ENCODE data around the gene RAPGEF1.

The RAPGEF1 gene

DNA sequence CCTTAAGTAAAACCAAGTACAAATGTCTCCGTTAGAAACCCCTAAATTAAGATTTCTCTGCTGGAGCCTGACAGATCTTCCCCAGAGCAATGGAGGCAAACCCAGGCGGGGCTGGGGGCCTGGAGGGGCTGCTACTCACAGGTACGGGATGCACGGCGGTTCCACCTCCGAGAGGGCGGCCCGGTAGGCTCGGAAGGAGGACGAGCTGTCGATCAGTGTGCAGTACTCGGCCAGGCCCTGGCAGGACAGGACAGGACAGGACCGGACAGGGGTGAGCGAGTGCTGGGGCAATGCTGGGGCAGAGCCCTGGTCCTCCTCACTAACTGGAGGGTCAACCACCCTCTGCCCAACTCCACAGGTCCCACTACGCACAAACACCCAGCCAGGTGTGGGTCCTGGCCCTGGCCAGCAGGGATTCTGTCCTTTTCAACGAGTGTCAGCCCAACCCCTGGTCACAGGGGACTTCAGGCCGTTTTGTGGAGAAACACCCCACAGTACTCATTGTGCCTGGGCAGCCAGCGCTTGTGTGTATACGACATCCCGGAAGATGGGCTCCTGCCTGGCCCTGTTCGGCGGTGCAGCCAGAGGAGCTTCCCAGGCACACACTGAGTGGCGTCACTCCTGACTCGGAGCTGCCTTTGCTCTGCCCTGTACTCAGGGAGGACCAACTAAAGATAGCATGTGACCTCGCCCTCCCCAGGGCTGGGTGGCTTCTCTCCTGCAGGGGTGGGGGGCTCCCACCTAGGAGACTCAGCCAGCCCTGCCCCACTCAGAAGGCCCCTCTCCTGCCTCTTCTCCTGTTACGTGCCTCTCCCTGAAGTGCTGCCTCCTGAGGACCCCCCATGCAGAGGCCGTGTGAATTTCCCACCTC, 157.2 kb downstream of the RAPGEF1 start:
- no peak for DNase-seq

DNA sequence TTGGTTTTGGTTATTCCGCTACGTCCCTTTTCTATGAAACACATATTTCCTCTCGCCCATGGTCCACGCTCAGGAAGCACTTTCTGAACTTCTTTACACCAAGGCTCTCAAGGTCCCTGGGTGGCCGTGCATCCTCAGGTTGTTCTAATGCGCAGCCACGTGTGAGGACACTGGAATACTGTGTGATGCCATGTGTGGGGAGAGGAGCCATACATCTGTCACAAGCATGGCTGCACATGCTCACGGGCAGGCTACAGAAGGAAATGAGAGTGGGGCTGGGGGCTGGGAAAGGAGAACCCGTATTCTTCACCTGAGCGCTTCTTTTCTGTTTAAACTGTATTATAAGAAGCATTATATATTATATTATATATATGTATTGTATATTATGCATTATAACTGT, 157.8 kb downstream of the RAPGEF1 start:
- no peak for DNase-seq

DNA sequence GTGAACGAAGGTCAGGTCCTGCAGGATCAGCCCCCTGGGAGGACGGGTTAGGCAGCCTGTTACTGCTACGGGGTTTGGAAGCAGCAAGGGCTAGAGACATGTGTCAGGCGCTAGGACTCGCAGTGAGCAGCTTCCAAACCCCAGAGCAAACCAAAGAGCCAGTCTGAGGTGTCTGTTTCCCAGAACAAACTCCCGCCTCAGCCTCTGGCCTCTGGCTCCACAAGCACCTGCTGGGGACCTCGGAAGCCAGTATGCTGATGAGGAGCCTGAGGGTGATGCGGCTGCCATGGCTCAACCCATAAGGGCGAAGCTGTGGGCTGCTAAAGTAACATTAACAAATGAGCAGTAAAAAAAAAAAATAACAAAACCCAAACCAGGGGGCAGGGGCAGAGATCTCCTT, 159.5 kb downstream of the RAPGEF1 start:
- DNase-seq = no peak

DNA sequence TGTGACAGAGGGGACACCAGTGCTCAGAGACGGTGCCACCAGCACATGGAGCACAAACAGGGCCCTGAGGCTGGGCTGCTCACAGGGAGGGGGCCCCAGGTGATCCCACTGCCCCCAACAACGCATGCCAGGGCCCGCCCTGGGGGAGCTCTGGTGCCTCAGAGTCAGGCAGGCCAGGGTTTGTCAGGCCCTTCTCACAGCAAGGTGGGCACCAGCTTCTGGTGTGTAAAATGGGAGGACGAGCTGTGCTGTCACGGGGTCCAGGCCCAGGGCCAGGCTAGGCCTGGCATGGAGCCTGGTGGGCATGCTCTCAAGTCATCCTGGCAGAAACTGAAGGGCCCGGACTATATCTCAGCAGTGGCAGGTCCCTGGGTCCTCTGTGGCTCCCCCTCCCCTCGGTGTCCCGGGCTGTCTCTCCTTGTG, 160.1 kb downstream of the RAPGEF1 start:
- DNase-seq = no peak

DNA sequence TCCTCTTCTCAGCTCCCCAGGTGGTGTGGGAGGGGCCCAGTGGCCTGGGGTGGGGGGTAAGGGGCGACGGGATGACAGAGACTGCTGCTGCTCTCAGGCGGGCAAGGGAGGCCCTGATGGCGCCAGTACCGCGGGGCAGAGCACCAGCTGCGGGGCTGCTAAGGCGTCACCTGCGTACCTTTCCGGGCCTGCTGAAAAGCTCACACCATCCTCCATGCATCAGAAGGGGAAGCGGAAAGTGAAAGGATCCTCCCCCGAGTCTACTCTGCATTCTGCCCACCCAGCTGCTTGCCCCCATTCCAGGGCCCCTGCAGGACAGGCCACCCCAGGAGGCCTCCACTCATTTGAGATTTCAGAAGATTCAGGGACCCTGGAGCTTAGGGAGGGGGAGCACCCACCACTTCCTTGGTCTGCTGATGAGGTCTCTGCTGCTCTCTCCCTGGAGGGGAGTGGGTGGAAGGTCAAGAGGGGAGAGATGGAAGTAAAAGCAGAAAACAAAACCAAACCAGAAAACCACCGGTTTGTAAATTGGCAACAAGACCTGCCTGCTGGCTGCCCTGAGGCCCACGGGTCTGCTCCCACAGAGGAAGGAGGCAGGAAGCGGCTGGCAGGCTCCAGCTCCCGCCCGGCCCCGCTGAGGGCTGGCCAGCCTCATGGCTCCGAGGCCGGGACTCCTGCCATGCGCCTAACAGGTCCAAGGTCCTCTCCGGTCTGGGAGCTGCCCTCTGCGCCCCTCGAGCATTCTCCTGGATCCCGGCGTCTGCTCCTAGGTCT, 161.0 kb downstream of the RAPGEF1 start:
- DNase-seq = no peak

DNA sequence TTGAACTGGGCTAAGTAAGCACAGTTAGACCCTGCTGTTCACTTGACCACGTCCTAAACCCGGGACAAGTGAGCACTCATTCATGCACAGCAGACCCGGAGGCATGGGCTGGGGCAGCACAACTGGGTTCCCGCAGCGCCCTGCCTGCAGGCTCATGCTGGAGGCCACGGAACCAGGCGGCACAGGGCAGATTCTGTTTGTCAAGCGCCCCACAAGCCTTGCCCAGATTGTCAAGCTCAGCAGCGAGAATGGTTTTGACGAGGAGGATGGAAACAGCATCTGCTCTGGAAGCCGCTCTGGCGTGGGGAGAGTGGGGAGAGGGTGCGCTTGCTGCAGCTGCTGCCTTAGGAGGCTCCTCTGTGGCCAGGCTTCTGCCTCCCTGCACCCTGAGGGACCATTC, 161.9 kb downstream of the RAPGEF1 start:
- no peak for DNase-seq

DNA sequence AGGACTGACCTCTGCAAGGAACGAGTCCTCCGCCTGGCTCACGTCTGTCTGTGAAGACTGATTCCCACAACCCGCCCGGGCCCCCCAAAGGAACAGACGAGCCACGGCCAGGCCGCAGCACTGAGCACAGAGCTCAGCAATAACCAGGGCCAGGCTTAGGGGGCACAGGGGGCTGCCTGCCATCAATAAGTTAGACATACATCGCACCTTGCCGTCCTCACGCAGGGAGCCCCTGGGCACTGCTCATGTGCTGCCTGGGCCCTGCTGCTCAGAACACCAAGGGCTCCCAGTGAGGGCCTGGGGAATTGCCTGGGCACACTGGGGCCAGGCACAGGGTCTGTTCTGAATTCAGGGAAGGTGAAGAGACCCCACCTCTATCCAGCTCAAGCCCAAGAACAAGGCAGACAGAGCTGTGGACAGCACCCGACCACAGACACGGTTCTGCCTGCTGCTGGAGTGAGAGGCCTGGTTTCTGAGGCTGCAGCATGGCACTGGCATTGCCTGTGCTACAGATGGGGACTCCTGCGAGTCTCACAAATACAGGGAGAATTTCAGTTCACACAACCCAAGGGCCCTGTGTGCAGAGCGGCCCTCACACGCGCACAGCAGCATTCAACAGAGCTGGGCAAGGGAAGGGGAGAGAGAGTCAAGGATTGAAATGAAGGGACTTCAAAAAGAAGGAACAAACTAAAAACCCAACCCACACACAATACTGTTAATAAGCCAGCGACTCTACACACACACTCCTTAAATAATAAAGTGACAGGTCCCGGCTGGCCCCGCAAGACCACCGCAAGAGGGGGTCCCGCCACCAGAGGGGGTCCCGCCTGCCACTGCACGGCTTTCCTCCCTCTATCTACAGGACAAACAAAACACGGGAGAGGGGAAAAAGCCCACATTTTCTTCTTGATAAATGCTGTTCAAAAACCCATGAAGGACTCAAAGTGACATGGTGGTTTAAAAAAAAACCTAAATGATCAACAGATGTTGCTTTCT, 162.6 kb downstream of the RAPGEF1 start:
- DNase-seq = no peak

DNA sequence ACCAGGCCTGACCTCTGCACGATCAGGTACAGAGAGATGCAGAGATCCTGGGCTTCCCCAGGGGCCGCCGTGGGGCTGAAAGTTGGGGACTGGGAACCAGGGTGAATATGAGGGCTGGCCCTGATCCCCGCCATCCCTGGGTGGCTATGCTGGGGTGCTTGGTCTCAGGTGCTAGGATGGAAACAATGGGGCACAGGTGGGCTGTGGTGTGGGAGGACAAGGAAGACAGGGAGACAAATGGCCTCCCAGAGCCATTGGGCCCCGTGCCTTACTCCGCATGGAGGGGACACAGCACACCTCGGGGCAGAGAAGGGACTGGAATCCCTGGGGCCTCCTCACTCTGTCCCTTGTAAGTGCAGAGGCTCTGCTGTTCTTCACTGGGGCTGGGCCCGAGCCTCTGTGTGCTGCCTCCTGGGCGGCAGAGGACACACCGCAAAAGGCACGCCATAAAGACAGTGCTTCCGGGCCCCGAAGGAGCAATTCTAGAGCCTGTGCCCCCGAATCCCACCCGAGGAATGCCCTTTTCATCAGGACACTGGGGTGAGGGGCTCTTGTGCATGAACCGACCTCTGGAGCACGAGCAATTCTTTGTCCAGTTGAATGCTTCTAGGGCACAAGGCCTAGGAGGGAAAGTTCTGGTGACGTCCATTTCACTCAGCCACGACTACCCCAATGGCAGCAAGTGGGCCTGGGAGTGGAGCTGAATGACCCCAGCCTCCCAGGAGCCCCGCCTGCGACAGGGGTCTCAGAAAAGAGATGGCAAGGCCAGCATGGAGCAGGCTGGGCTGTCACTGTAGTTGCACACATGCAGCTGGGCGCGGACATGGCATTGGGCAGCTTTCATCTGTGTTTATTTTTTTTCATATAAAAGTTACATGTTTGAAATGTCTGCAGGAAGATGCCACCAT, 163.7 kb downstream of the RAPGEF1 start:
- DNase-seq = no peak

DNA sequence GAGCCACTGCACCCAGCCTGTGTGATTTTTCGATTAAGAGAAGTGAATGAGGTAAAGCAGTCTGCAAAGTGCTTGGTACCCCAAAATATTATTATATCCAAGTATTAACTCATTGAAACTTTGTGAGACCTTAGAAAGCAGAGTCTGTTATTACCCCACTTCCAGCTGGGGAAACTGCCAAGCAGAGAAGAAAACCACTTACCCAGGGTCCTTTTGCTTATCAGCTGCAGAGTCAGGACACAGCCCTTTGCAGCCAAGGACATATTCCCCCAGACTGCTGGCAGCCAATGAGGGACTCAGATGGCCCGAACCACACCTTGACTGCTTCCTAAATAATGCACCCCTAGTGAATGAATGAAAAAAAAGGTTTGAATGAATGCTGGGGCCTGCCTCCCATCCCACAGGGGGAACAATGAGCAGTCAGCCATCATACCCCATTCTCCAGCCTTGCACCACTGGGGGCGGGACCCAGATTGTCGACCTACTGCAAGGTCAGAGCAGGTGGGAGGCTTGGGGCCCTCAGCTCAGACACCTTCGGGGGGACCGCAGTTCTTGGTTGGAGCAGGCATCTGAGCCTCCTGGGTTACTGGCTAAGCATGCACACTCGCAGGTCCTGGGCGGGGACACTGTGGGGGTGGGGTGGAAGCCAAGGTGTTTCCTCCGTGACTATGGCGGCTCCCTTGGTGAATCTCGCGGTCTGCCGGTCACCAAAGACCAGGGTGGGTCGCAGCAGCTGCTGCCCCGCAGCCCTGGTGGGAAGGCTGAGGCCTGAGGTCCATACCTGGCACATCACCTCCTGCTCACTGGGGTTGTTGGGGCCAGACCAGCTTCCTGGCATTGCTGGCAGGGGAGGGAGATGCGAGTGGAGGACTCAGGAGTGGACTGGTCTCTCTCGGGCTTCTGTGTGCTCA, 164.9 kb downstream of the RAPGEF1 start:
- no peak for DNase-seq

DNA sequence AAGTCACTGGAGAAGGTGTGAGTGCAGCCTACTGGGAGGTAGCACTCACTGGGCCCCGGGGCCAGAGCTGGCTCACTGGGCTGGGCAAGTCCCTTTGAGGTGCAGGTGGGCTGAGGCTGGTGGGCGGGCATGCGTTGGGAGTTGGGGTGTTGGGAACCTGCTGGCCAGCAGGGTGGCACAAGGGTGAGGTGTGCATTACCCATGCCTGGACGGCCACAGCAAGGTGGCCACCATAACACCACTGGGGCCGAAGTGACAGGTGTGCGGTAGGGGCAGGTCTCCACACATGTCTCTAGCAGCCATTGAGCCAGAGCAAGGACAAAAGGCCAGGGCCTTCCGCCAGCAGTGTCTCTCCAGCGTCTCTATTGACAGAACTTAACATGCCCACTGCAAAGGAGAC, 172.0 kb downstream of the RAPGEF1 start:
- DNase-seq = no peak

DNA sequence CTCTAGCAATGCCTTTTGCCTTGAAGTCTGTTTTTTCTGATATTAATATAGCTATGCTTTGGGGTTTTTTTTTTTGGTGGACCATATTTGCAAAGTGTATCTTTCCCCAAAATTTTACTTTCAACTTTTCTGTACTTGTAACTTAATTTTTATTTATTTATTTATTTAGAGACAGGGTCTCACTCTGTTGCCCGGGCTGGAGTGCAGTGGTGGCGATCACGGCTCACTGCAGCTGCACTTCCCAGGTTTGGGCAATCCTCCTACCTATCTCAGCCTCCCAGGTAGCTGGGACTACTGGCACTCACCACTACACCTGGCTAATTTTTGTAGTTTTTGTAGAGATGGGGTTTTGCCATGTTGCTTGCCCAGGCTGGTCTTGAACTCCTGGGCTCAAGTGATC, 173.7 kb downstream of the RAPGEF1 start:
- DNase-seq = no peak

DNA sequence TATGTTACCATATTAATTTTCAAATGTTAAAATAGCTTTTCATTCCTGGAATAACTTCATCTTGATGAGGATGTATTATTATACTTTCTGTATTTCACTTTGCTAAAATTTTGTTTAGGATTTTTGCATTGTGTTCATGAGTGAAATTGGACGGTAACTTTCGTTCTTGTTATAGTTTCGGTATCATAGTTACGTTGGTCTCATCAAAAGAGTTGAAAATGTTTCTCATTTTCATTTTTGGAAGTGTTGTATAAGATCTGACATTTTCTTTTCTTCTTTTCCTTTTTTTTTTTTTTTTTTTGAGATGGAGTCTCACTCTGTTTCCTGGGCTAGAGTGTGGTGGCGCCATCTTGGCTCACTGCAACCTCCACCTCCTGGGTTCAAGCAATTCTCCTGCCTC, 174.5 kb downstream of the RAPGEF1 start:
- no peak for DNase-seq

DNA sequence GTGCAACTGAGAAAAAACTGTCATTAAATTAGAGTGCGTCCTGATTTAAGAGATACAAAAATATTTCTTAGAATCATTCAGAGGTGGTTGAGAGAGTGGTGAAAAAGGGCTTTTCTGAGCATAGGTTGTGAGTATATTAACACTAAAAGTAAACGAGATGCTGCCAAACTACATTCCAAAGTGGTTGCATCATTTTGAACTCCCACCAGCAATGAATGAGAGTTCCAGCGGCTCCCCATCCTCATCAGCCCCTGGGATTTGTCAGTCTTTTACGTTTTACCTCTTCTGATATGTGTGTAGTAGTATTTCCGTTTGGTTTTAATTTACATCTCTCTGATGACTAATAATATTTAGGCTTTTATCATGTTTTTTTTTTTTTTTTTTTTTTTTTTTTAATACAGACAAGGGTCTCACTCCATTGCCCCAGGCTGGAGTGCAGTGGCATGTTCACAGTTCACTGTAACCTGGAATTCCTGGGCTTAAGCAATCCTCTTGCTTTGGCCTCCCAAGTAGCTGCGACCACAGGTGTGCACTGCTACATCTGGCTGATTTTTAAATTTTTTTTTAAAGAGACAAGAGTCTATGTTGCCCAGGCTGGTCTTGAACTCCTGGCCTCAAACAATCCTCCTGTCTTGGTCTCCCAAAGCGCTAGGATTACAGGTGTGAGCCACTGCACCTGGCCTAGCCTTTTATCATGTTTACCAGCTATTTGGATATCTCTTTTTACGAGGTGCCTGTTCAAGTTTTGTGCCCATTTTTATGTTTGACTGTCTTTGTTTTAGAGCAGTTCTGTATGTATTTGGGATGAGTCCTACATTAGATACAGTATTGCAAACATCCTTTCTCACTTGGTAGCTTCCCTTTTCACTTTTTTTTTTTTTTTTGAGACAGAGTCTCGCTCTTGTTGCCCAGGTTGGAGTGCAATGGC, 177.6 kb downstream of the RAPGEF1 start:
- no peak for DNase-seq

DNA sequence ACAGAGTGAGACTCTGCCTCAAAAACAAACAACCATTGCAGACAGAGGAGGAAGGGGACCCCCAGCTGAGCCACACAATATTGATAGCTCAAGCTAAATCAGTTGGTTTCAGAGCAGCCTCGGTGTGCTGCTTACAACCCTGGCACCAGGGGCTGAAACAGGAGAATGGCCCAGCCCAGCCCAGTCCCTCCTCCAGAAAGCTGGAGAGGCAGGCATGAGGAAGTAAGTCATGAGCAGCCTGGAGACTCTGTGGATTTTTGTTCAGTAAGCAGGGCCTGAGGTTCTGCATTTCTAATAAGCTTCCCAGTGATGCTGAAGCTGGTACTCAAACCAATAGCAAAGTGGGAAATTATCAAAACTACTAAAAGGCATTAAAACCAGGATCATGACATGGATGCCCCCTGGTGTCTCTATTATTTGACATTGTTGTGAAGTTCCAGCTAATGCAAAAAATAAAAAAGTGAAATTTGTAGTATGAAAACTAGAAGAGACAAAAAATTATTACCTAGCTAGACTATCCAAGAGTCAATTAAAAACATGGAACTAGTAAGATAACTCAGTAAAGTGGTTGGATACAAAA, 180.4 kb downstream of the RAPGEF1 start:
- no peak for DNase-seq

DNA sequence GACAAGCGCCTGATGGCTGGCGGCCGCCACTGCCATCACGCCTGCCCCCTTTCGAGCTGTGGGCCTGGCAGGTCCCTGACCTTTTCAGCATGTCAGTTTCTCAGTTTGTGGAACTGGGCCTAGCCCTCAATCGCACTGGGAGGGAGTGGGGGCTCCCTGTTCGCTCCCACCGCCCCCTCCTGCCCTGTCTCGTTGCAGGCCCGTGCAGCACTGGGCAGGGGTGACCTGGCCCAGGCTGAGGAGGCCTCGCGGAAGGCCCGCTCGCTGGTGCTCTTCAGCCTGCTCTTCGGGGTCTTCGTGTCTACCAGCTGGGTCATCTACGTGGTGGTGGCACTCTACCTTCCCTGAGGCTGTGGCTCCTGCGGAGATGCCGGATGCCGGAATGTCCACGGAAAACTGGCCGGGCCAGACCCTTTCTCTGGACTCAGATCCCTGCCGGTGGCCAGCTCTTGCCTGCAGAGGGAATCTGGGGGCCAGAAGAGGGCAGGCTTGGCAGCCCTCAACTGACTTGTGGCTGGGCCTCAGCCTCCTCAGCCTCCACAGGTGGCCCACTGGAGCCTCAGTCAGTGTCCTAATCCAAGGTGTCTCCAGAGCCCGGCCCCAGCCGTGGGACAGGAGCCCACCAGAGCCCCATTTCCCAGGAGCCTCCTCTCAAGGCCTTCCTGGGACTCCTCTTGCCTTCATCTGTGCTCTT, 181.9 kb downstream of the RAPGEF1 start:
- DNase-seq = no peak

DNA sequence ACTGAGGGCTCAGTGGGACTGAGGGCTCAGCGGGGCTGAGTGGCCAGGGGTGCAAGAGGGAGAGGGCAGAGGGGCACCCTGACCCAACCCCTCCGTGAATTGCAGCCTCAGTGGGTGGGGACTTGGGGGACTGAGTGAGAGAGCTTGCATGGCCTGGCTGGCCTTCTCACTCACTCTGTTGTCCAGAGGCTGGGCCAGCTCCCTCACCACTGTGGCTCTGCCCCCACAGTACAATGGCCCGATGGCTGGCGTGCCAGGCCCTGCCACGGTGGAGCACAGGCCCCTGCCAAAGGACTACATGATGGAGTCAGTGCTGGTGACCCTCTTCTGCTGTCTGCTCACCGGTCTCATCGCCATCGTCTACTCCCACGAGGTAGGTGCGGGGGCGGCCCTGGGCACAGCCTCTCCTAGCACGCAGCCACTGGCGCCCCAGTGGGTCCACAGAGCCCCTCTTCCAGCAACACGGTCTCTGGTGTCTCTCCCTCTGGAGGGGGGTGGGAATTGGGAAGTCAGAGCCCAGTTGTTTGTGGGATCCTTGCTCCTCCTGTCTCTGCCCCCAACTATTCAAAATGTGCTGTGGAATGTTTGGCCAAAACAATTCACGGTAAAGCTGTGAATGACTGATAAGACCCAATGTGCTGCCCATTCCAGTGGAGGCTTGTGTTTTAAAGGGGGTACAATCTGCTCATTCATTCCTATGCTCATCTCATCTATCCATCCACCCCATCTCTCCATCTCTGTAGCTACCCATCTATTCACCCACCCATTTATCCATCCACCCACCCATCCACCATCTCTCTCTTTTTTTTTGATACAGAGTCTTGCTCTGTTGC, 183.8 kb downstream of the RAPGEF1 start:
- DNase-seq = no peak

DNA sequence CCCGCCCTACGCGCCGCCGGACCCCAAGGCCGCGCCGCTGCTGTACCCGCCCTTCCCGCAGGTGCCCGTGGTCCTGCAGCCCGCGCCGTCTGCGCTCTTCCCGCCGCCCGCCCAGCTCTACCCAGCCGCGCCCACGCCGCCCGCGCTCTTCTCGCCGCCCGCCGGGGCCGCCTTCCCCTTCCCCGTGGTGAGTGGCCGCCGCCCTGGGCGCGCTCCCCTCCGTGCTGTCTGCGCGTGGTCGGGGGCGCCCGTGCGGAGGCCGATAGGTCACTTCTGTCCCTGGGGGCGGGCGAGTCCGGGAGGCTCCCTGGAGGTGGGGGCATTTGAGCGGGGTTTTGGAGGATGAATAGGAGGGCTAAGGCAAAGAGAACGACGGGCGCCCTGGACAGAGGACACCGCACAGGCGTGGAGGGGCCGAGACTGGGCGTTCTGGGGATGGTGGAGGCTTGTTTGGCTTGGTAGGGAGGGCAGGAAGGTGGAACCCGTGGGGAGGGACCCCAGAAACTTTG, 185.0 kb downstream of the RAPGEF1 start:
- DNase-seq = no peak

Measured in NCI-H82 (cell line).